ENCODE data around the gene CRISPLD2. TPM values are rescaled to one million over a fixed set of nuclear protein-coding genes. Genes with fewer than 3 reads are reported as not detected.

CRISPLD2 gene, protein sequence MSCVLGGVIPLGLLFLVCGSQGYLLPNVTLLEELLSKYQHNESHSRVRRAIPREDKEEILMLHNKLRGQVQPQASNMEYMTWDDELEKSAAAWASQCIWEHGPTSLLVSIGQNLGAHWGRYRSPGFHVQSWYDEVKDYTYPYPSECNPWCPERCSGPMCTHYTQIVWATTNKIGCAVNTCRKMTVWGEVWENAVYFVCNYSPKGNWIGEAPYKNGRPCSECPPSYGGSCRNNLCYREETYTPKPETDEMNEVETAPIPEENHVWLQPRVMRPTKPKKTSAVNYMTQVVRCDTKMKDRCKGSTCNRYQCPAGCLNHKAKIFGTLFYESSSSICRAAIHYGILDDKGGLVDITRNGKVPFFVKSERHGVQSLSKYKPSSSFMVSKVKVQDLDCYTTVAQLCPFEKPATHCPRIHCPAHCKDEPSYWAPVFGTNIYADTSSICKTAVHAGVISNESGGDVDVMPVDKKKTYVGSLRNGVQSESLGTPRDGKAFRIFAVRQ
- total RNA-seq (2014; rRNA removed; shearing (Covaris generic)) (0.28 and 0.47 TPM in 2 replicates), total RNA-seq (2022) (0.53 and 0.99 TPM in 2 replicates), Bru-seq, nascent RNA (percentile 20 among the genes with signal in this experiment), BruChase-seq, experiment 1, labeled RNA remaining after a 6-hour chase (percentile 16 among the genes with signal in this experiment), BruChase-seq, experiment 2, labeled RNA remaining after a 2-hour chase (percentile 23 among the genes with signal in this experiment)
- long read RNA-seq, partial matches to known transcripts: 0 of 2 reads
- long read RNA-seq, other reads (novel, unspliced or antisense): 2 of 2 reads

- H3K4me3 ChIP-seq (ENCODE audit: low read depth, low read length, poor library complexity, severe bottlenecking): no peak within 1 kb of the TSS
- H3K4me2 ChIP-seq (ENCODE audit: low read length): peak within 1 kb of the TSS; percentile 17; the same call in 1 of the 2 replicates
- TF ChIP-seq CTCF (conservative IDR thresholded peaks at IDR 0.05; ENCODE audit: low read length) (no peak), EZH2phosphoT487 (IDR thresholded peaks at IDR 0.05; ENCODE audit: borderline replicate concordance, low read depth, low read length) (no peak)
- no peak within 1 kb of the TSS for H2AFZ ChIP-seq (ENCODE audit: low read length)
- BruUV-seq (replicated peaks): no TSS peak
- H3K36me3 ChIP-seq (ENCODE audit: insufficient read depth, low read length): no peaks in the 10 kb centered on the region
- ChIA-PET CTCF (ENCODE audit: unreplicated experiment) (no interaction called here), POLR2A (no interaction called here)
- no peaks in the 10 kb centered on the region for H4K20me1 ChIP-seq (ENCODE audit: insufficient read depth, low read length)
- H3K9me2 ChIP-seq (ENCODE audit: insufficient read depth, low read length): no peaks in the 10 kb centered on the region
- no peaks in the 10 kb centered on the region for H3K9me3 ChIP-seq (ENCODE audit: low read length)
- intact Hi-C loops (cut with micrococcal nuclease; ENCODE audit: unreplicated experiment): no loop called here
- no peak within 1 kb of the TSS for H3K27ac ChIP-seq (ENCODE audit: low read depth, low read length, poor library complexity, severe bottlenecking)
- H3K79me2 ChIP-seq (ENCODE audit: insufficient read depth, low read depth, low read length): no peaks in the 10 kb centered on the region
- H3K4me1 ChIP-seq (ENCODE audit: insufficient read depth, low read length, poor library complexity, severe bottlenecking): no peaks in the 10 kb centered on the region
- peak; percentile 73 for DNase-seq (ENCODE audit: low spot score)
Observed at GRCh38 chr16:84819644-84820304, at the start of gene CRISPLD2. TSS of gene CRISPLD2 (plus strand) at chr16:84819985. CDS start at chr16:84838496, 18,511 bp downstream.

GRCh38 chr16:84773312-84773711, 46.5 kb upstream of the CRISPLD2 start:
- DNase-seq (ENCODE audit: low spot score): no peak
- Histone ChIP-seq H3K4me1 (ENCODE audit: insufficient read depth, low read length, poor library complexity, severe bottlenecking) (no peaks in the 10 kb centered on the region), H3K79me2 (ENCODE audit: insufficient read depth, low read depth, low read length) (no peaks in the 10 kb centered on the region), H3K9me3 (ENCODE audit: low read length) (no peaks in the 10 kb centered on the region), H3K4me3 (ENCODE audit: low read depth, low read length, poor library complexity, severe bottlenecking) (no peak overlapping the region), H3K36me3 (ENCODE audit: insufficient read depth, low read length) (peaks cover 98% of the 10 kb centered on the region), H2AFZ (ENCODE audit: low read length) (no peak overlapping the region), H3K9me2 (ENCODE audit: insufficient read depth, low read length) (no peaks in the 10 kb centered on the region), H3K27ac (ENCODE audit: low read depth, low read length, poor library complexity, severe bottlenecking) (no peak overlapping the region), H4K20me1 (ENCODE audit: insufficient read depth, low read length) (no peaks in the 10 kb centered on the region), H3K4me2 (ENCODE audit: low read length) (no peak overlapping the region)
- no peak for TF ChIP-seq CTCF (conservative IDR thresholded peaks at IDR 0.05; ENCODE audit: low read length)
- TF ChIP-seq EZH2phosphoT487 (IDR thresholded peaks at IDR 0.05; ENCODE audit: borderline replicate concordance, low read depth, low read length): no peak
- no TSS peak for BruUV-seq (replicated peaks)
- ChIA-PET CTCF (ENCODE audit: unreplicated experiment) (no interaction called here), POLR2A (interaction anchor here (0.7 kb wide), 1 partner anchor 443 kb away, joined by 3 read pairs; no protein-coding TSS in a partner anchor)
- intact Hi-C loops (cut with micrococcal nuclease; ENCODE audit: unreplicated experiment): no loop called here

Measured in OCI-LY7 (cell line).